ENCODE results near the gene PTPRN2.

PTPRN2 gene

GRCh38 chr7:157826566-157826965, 761.1 kb downstream of the PTPRN2 start:
- DNase-seq: no peak

GRCh38 chr7:157825325-157825724, 762.3 kb downstream of the PTPRN2 start:
- DNase-seq: no peak

DNA sequence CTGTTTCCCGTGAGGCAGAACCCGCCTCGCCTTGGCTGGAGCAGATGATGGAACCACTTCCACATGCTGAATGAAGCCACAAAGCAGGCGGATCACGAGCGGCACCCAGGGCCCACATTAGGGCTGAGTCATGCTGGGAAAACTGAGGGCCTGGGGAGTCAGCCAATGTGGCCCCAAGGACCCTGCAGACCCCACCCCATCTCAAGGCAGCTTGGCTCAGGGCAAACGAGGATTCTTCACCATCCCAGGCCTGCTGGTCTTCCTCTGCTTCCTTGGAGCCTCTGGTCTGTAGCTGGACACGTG, 762.9 kb downstream of the PTPRN2 start:
- DNase-seq: no peak

DNA sequence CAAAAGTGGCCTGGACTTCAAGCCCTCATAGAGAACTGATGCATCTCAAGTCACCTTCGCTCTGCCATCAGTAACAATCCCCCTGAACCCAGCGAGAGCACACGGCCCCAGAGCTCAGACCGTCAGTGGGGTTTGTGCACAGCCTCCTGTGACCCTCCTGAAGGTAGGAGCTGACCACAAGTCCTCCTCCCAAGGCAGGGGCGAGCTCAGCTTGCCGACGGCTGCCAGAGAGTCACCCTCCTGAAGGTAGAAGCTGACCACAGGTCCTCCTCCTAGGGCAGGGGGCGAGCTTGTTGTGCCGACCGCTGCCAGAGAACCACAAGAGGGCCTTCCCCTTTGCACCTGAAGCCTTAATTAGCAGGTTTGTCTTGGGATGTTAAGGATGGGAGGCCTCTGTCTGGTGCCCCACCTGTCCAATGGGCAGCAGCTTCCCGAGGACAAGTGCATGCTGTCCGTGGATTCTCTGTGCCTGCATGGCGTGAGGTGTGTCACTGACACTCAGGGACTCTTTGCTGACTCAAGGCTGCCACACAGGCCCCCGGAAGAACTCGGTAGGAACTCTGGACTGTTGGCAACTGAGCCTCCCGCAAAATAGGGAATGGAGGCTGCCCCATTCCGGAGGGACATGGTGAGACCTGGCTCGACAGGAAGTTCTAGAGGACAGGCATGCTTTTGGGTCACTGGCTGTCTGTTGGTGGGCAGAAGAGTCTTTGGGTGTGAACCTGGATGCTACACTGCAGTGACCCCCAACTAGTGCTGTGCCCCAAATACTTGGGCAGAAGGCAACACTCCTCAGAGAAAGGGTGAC, 763.4 kb downstream of the PTPRN2 start:
- DNase-seq: no peak

- no peak for DNase-seq
Observed at GRCh38 chr7:157822688-157823031, 765.0 kb downstream of the PTPRN2 start.

DNA sequence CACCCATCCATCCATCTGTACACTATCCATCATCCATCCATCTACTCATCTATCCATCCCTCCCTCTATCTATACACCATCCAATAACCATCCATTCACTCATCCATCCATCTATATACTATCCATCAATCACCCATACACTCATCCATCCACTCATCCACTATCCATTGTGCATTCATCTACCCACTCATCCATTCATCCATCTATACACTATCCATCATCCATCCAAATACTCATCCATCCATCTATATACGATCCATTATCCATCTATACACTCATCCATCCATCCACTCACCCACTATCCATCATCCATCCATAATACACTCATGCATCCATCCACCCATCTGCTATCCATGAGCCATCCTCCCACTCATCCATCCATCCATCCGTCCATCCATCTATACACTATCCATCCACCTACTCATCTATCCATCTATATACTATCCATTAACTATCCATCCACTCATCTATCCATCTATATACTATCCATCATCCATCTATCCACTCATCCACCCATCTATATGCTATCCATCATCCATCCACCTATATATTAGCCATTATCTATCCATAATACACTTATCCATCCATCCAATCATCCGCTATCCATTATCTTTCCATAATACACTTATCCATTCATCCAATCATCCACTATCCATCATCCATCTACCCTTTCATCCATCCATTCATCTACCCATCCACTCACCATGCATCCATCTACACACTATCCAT, 765.5 kb downstream of the PTPRN2 start:
- no peak for DNase-seq

GRCh38 chr7:157820796-157821195, 766.8 kb downstream of the PTPRN2 start:
- no peak for DNase-seq

DNA sequence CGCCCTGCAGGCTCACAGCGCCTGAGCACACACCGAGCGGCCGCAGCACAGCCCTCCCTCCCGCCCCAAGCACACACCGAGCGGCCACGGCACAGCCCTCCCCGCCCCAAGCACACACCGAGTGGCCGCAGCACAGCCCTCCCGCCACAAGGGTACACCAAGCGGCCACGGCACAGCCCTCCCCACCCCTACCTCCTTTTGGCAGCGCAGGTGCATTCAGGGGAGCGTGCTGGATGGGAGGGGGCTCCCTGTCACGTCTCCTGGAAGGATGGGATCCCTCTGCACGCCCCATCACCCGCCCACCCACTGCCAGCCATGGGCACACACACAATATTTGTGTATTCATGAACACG, 768.2 kb downstream of the PTPRN2 start:
- DNase-seq: no peak

DNA sequence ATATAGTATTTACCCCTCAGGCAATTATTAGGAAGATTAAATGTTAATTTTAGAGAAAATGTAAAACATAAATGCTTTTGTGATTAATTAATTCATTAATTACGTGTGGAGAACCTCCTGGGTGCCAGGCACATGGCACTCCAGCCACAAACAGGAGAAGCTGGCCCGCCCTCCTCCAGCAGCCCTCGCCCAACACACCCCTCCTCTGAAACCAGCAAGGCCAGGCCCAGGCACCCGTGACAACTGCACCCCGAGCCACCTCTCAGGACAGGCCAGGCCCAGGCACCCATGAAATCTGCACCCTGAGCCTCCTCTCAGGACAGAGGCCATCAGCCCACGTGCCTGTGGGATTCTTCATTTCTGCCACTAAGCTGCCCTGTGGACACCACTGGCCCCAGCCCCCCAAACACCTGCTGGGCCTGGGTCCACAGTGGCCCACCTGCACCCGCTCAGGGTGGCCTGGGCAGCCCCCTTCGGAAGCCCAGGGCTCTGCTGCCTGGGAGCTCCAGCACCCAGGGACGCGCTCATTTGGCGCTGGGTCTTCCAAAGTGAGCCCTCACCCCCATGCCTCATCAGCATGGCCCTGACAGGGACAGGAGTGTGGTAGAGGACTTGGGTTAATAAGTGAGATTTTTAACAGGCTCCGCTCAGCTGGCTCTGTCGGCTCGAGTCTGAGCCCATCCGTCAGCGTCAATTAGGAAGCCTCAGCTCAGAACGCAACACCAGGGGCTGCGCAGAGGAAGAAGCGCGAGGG, 768.7 kb downstream of the PTPRN2 start:
- no peak for DNase-seq

DNA sequence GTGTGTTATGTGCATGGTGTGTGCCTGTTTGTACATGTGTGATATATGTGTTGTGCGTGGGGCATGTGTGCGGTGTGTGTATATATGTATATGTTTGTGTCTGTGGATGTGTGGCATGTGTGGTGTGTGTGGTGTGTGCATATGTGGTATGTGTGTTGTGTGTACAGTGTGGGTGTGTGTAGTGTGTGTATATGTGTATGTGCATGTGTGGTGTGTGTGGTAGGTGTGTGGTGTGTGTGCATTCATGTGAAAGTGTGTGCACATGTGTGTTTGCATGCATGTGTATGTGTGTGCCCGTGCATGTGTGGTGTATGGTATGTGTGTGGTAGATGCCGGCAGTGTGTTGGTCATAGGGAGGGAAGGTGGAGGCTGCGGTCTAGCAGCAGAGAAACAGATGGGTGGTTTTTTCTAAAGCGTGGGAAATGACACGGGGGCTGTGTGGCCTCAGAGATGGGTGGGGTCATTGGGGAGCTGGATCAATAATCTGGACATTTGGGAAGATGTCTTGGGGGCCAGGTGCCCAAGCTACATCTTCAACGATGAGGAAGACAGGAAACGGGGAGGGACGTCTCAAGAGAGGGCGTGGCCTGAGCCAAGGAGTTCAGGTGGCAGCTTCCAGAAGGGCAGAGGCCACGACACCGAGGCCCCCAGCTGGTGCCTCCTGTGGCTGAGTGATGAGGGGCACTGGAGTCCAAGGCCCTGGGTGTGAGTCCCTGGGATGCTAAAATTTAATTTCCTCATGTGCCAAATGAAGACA, 769.5 kb downstream of the PTPRN2 start:
- DNase-seq: no peak

GRCh38 chr7:157817433-157817832, 770.2 kb downstream of the PTPRN2 start:
- no peak for DNase-seq

- no peak for DNase-seq
Observed at GRCh38 chr7:157816526-157817250, 770.9 kb downstream of the PTPRN2 start.

GRCh38 chr7:157816086-157816485, 771.5 kb downstream of the PTPRN2 start:
- no peak for DNase-seq

GRCh38 chr7:157815706-157816022, 772.0 kb downstream of the PTPRN2 start:
- DNase-seq: no peak

GRCh38 chr7:157814931-157815705, 772.5 kb downstream of the PTPRN2 start:
- DNase-seq: no peak

GRCh38 chr7:157813741-157814661, 773.6 kb downstream of the PTPRN2 start:
- DNase-seq: no peak

- no peak for DNase-seq
Observed at GRCh38 chr7:157813053-157813452, 774.6 kb downstream of the PTPRN2 start.

- no peak for DNase-seq
Observed at GRCh38 chr7:157811946-157812345, 775.7 kb downstream of the PTPRN2 start.

GRCh38 chr7:157809863-157810851, 777.5 kb downstream of the PTPRN2 start:
- DNase-seq: no peak
